Measurements from ENCODE around the gene MYO1B. TPM values are rescaled to one million over a fixed set of nuclear protein-coding genes. Genes with fewer than 3 reads are reported as not detected.

Gene MYO1B
- total RNA-seq, 1 experiment from 2014 or later = 93.0 TPM

DNA sequence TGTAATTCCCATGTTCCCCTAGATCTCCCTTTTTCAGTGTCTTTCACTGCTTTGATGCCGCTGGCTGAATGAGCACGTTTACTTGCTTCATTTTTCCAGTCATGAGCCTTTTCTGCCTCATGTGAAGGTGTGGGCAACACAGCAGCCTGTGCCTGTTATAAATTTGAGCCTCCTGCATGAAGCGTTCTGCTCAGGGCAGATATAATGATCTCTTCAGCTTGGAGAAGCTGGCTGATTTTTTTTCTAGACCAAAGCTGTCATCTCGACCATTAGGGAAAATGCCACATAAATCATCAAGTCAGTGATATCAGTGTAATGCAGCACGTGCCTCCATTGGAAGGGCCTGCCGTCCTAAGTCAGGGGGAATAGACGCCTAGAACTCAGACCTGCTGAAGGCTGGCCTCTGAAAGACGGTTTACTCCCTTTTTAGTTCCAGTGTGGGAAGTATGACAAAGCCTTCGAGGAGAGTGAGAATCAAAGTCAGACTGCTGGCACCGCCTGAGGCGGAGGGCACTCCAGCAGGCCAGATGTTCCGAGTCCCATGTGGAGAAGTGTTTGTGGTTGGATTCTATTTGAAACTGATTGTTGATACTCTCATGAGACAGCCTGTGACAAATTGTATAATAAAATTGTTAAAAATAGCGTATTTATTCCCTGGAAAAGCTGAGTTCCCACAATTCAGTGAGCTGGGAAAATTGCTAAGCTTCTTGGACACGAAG lies 196.5 kb downstream of the MYO1B start:
- ATAC-seq (no peak), DNase-seq (no peak)
- ChIA-PET POLR2A (ENCODE audit: unreplicated experiment) (no interaction called here), CTCF (no interaction called here)
- TF ChIP-seq, protein P1, sequence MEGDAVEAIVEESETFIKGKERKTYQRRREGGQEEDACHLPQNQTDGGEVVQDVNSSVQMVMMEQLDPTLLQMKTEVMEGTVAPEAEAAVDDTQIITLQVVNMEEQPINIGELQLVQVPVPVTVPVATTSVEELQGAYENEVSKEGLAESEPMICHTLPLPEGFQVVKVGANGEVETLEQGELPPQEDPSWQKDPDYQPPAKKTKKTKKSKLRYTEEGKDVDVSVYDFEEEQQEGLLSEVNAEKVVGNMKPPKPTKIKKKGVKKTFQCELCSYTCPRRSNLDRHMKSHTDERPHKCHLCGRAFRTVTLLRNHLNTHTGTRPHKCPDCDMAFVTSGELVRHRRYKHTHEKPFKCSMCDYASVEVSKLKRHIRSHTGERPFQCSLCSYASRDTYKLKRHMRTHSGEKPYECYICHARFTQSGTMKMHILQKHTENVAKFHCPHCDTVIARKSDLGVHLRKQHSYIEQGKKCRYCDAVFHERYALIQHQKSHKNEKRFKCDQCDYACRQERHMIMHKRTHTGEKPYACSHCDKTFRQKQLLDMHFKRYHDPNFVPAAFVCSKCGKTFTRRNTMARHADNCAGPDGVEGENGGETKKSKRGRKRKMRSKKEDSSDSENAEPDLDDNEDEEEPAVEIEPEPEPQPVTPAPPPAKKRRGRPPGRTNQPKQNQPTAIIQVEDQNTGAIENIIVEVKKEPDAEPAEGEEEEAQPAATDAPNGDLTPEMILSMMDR (conservative IDR thresholded peaks at IDR 0.05; ENCODE audit: low read depth, low read length) = no peak
- TF ChIP-seq EZH2 (IDR thresholded peaks at IDR 0.05; ENCODE audit: low read length, unreplicated experiment) = no peak
- TF ChIP-seq EZH2phosphoT487 (IDR thresholded peaks at IDR 0.05; ENCODE audit: borderline replicate concordance, low read length) = no peak
- Histone ChIP-seq H3K4me2 (ENCODE audit: low read length) (no peak overlapping the region), H3K27me3 (ENCODE audit: low read length) (no peaks in the 10 kb centered on the region), H3K4me1 (ENCODE audit: insufficient read depth, low read length) (no peaks in the 10 kb centered on the region), H3K9me2 (replicated peaks; ENCODE audit: low read length) (no peaks in the 10 kb centered on the region), H3K36me3 (ENCODE audit: low read depth, low read length) (no peaks in the 10 kb centered on the region), H3K9me3 (ENCODE audit: low read length) (no peaks in the 10 kb centered on the region), H3K79me2 (ENCODE audit: low read length) (no peaks in the 10 kb centered on the region), H3K4me3 (ENCODE audit: low read length) (no peak overlapping the region), H3K9ac (ENCODE audit: low read length) (no peak overlapping the region), H2AFZ (ENCODE audit: low read length) (peak overlapping the region; percentile 39; the same call in 1 of the 2 replicates), H4K20me1 (ENCODE audit: low read length) (no peaks in the 10 kb centered on the region), H3F3A (ENCODE audit: low read length, unreplicated experiment) (no peaks in the 10 kb centered on the region), H3K27ac (ENCODE audit: low read length) (no peak overlapping the region)
- intact Hi-C loops (cut with micrococcal nuclease) = no loop called here
- BruUV-seq (replicated peaks) = no TSS peak

DNA sequence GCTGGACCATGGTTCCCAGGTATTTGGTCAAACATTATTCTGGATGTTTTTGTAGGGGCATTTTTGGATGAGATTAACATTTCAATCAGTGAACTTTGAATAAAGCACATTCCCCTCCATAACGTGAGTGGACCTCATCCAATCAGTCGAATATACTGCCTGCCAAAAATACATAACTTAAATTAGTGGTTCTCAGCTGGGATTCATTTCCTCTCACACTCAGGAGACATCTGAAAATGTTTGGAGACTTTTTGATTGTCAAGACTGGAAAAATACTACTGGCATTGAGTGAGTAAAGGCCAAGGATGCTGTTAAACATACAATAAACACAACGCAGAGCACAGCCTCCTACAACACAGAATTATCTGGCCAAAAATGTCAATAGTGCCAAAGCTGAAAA lies 198.2 kb downstream of the MYO1B start:
- H3K4me3 ChIP-seq (ENCODE audit: low read length) = no peak overlapping the region
- H3K9ac ChIP-seq (ENCODE audit: low read length) = no peak overlapping the region
- DNase-seq (no peak), ATAC-seq (no peak)
- no peaks in the 10 kb centered on the region for H3K9me2 ChIP-seq (replicated peaks; ENCODE audit: low read length)
- H3K9me3 ChIP-seq (ENCODE audit: low read length) = no peaks in the 10 kb centered on the region
- no peaks in the 10 kb centered on the region for H3K27me3 ChIP-seq (ENCODE audit: low read length)
- TF ChIP-seq, protein P1 (conservative IDR thresholded peaks at IDR 0.05; ENCODE audit: low read depth, low read length) = no peak
- TF ChIP-seq EZH2phosphoT487 (IDR thresholded peaks at IDR 0.05; ENCODE audit: borderline replicate concordance, low read length) (no peak), EZH2 (IDR thresholded peaks at IDR 0.05; ENCODE audit: low read length, unreplicated experiment) (no peak)
- ChIA-PET CTCF (no interaction called here), POLR2A (ENCODE audit: unreplicated experiment) (no interaction called here)
- no peaks in the 10 kb centered on the region for H3K79me2 ChIP-seq (ENCODE audit: low read length)
- H3K36me3 ChIP-seq (ENCODE audit: low read depth, low read length) = no peaks in the 10 kb centered on the region
- intact Hi-C loops (cut with micrococcal nuclease) = no loop called here
- no peak overlapping the region for H3K4me2 ChIP-seq (ENCODE audit: low read length)
- BruUV-seq (replicated peaks) = no TSS peak
- H4K20me1 ChIP-seq (ENCODE audit: low read length) = no peaks in the 10 kb centered on the region
- no peaks in the 10 kb centered on the region for H3F3A ChIP-seq (ENCODE audit: low read length, unreplicated experiment)
- no peak overlapping the region for H3K27ac ChIP-seq (ENCODE audit: low read length)
- no peaks in the 10 kb centered on the region for H3K4me1 ChIP-seq (ENCODE audit: insufficient read depth, low read length)
- peak overlapping the region; percentile 36; the same call in 1 of the 2 replicates for H2AFZ ChIP-seq (ENCODE audit: low read length)

DNA sequence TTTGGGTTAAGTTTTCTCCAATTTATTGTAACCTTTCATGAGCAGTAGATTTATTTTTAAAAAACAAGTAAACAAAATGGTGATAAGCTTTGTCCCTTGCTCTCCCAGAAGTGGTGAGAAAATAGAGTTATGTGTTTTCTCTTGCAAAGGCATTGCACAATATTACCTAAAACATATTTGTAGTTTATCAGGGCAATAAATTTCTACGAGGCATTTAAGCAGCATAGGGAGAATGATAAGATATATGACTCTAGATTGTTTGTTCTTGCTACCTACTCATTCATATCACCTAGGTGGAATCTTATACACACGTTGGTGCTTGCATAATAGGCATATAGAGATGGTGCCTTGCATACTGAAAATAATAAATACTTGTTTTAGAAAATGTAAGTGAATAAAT lies 201.7 kb downstream of the MYO1B start:
- BruUV-seq (replicated peaks) = no TSS peak
- H3K9me3 ChIP-seq (ENCODE audit: low read length) = no peaks in the 10 kb centered on the region
- H3K27ac ChIP-seq (ENCODE audit: low read length) = no peak overlapping the region
- no peaks in the 10 kb centered on the region for H3K9me2 ChIP-seq (replicated peaks; ENCODE audit: low read length)
- ChIA-PET CTCF (no interaction called here), POLR2A (ENCODE audit: unreplicated experiment) (no interaction called here)
- H3K79me2 ChIP-seq (ENCODE audit: low read length) = no peaks in the 10 kb centered on the region
- ATAC-seq = no peak
- intact Hi-C loops (cut with micrococcal nuclease) = no loop called here
- no peaks in the 10 kb centered on the region for H3F3A ChIP-seq (ENCODE audit: low read length, unreplicated experiment)
- H4K20me1 ChIP-seq (ENCODE audit: low read length) = no peaks in the 10 kb centered on the region
- no peak overlapping the region for H2AFZ ChIP-seq (ENCODE audit: low read length)
- H3K4me3 ChIP-seq (ENCODE audit: low read length) = no peak overlapping the region
- DNase-seq = no peak
- H3K27me3 ChIP-seq (ENCODE audit: low read length) = no peaks in the 10 kb centered on the region
- no peaks in the 10 kb centered on the region for H3K4me1 ChIP-seq (ENCODE audit: insufficient read depth, low read length)
- TF ChIP-seq, protein P1 (conservative IDR thresholded peaks at IDR 0.05; ENCODE audit: low read depth, low read length) = no peak
- TF ChIP-seq EZH2phosphoT487 (IDR thresholded peaks at IDR 0.05; ENCODE audit: borderline replicate concordance, low read length) (no peak), EZH2 (IDR thresholded peaks at IDR 0.05; ENCODE audit: low read length, unreplicated experiment) (no peak)
- no peak overlapping the region for H3K9ac ChIP-seq (ENCODE audit: low read length)
- no peaks in the 10 kb centered on the region for H3K36me3 ChIP-seq (ENCODE audit: low read depth, low read length)
- no peak overlapping the region for H3K4me2 ChIP-seq (ENCODE audit: low read length)

All from PC-3 (cell line).